NCI-H226 (cell line): Measurements from ENCODE around the gene ZNF778.
"Not testable (repeated sequence)": the region's sequence is repeated elsewhere in the genome, so short reads cannot be mapped to it uniquely, and the experiment has no call there.

Source experiments
- DNase-seq: peaks from one replicate; pipeline ENCODE4 v3.0.0-alpha.2; 2015

Gene ZNF778

DNA sequence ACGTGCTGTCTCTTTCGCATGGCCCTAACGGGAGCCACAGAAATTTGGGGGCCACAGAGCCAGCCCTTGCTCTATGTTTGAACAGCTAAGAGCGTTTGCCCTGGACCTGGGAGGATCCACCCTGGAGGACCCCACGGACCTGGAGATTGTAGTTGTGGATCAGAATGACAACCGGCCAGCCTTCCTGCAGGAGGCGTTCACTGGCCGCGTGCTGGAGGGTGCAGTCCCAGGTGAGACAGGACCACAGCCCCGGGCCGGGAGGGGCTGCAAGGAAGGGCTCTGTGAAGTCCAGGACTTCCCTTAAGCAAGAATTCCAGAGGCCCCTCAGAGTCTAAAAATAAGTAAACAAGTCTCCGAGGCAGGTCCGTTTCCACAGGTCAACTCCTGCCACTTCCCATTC lies 34.0 kb upstream of the ZNF778 start:
- no peak for DNase-seq

DNA sequence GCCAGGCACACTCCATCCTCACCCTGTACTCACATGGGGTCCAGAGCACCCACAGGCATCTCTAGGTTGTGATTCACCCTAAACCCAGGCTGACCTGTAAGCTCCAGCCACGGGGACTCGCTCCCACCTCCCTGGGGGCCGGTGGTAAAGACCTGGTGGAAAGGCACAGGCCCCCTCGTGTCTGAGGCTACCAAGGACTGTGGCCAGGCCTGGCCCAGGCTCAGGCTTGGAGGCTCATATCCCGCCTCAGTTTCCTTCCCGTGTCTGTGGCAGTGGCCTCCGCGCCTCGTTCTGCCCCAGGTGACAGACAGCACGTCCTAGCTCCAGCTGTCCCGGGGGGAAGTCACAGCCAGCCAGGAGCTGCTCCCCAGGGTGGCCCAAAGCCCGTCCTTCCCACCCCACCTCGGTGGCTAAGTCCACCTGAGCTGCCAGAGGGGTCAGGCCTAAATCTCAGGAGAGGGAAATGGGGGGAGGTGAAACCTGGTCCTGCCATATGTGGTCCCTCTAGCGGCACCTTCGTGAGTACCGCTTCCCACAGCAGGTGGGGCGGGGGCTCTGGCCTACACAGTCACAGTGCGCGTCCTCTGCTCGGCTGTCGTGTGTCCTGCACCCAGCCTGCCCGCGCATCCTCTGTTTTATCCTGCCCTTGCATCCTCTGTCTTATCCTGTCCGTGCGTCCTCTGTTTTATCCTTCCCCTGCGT lies 33.4 kb upstream of the ZNF778 start:
- no peak for DNase-seq

DNA sequence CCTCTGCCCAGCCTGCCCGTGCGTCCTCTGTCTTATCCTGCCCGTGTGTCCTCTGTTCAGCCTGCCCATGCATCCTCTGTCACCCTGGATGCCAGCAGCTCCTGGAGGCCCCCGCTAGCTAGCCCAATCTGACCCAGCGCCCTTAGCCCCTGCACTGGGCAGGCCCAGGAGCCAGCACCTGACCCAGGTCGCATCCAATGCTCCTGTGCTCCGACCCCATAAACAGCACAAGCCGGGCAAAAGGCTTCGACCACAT lies 32.9 kb upstream of the ZNF778 start:
- DNase-seq: no peak

DNA sequence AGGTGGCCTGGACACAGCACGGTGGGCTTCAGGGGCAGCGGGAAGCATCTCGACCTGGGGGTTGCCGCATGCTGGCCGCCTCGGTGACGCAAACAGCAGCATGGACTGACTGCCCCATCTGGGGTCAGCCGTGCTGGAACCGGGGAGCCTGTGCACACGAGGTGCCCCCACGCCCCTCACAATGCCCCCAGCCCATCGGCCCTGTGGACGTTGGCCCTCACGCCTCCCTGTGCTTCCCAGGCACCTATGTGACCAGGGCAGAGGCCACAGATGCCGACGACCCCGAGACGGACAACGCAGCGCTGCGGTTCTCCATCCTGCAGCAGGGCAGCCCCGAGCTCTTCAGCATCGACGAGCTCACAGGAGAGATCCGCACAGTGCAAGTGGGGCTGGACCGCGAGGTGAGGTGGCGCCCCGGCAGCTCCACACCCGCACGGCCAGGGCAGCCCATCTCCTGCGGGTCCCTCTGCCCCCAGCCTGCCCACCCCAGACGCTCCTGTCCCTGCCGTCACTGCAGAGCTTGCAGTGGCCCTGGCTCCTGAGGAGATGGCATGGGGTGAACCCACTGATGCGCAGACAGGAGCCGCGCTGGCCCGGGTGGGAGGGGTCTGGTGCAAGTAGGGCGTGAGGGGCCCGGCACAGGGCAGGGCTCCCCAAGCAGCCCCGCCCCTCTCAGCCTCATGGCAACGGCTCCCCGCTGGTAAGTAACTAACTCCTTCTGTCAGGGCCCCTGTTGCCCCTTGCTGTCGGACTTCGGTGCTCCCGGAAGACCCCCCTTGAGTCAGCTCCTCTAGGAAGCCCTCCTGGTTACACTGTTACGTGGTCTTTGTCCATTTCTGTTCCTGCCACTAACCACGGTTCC lies 32.3 kb upstream of the ZNF778 start:
- no peak for DNase-seq

DNA sequence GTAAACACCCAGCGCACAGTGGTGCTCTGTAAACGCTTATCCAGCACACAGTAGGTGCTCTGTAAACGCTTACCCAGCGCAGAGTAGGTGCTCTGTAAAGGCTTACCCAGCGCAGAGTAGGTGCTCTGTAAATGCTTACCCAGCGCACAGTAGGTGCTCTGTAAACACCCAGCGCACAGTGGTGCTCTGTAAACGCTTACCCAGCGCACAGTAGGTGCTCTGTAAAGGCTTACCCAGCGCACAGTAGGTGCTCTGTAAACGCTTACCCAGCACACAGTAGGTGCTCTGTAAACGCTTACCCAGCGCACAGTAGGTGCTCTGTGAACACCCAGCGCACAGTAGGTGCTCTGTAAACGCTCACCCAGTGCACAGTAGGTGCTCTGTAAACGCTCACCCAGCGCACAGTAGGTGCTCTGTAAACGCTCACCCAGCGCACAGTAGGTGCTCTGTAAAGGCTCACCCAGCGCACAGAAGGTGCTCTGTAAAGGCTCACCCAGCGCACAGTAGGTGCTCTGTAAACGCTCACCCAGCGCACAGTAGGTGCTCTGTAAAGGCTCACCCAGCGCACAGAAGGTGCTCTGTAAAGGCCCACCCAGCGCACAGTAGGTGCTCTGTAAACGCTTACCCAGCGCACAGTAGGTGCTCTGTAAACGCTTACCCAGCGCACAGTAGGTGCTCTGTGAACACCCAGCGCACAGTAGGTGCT lies 31.5 kb upstream of the ZNF778 start:
- DNase-seq: not testable (repeated sequence)

- DNase-seq: not testable (repeated sequence)
Observed at GRCh38 chr16:89186593-89187031, 30.9 kb upstream of the ZNF778 start.

DNA sequence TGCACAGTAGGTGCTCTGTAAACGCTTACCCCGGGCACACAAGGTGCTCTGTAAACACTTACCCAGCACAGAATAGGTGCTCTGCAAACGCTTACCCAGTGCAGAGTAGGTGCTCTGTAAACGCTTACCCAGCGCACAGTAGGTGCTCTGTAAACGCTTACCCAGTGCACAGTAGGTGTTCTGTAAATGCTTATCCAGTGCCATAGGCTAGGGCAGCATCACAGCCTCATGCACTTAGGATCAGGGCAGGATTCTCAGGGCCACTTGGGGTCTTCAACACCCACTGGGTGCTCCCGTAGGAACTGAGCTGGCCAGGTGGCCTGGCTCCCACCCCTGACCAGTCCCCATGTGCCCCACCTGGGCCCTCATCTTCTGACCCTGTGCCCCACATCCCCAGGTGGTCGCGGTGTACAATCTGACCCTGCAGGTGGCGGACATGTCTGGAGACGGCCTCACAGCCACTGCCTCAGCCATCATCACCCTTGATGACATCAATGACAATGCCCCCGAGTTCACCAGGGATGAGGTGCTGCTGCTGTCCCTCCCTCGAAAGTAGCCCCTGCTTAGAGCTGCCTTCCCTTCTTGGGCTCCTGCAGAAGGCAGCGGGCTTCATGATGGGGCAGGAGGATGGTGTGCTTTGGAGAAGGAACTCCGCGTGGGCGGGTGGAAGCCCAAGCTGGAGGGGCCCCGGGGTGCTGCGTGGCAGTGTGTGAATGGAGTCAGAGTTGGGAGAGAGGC lies 30.3 kb upstream of the ZNF778 start:
- no peak for DNase-seq

DNA sequence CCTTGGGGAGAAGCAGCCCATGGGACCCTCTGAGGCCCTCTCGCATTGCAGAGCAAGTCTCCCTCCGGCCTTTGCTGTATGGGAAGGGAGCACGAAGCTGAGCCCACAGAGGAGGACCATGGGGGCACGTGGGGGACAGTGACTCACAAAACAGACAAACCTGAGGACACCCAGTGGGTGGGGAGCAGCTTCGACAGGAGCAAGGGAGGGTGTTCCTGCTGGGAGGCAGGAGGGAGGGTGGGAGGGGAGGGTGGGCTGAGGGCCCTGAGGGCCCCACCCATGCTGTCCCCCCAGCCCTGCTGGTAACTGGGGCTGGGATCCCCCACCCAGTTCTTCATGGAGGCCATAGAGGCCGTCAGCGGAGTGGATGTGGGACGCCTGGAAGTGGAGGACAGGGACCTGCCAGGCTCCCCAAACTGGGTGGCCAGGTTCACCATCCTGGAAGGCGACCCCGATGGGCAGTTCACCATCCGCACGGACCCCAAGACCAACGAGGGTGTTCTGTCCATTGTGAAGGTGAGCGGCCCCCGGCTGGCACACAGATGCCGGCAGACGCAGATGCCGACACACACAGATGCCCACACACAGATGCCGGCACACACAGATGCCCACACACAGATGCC lies 29.6 kb upstream of the ZNF778 start:
- DNase-seq: no peak

- not testable (repeated sequence) for DNase-seq
Observed at GRCh38 chr16:89188471-89189357, 28.8 kb upstream of the ZNF778 start.

GRCh38 chr16:89189358-89190025 lies 28.0 kb upstream of the ZNF778 start:
- DNase-seq: no peak

DNA sequence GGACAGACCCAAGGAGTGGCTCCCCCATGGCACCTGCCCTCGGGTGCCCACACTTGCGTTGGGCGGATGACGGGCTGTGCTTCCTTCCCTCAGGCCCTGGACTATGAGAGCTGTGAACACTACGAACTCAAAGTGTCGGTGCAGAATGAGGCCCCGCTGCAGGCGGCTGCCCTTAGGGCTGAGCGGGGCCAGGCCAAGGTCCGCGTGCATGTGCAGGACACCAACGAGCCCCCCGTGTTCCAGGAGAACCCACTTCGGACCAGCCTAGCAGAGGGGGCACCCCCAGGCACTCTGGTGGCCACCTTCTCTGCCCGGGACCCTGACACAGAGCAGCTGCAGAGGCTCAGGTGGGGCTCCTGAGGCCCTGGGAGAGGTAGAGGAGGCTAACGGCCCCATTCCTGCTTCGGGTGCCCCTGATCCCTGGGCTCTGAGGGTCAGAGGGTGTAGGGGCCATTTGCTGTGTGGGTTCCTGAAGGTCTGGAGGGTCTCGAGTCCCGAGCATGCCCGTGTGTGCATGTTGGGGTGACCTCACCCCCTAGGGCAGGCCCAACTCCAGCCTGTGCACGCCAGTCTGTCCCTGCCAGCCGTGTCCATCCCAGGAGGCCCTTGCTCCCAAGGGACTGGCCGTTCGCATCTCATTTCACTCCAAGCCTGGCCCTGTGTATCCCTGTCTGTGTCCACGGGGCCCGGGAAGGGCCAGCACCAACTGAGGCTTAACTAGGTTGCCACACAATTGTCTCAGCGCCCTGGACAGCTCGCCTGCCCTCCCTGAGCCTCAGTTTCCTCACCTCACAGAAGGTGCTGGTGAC lies 27.1 kb upstream of the ZNF778 start:
- DNase-seq: no peak

DNA sequence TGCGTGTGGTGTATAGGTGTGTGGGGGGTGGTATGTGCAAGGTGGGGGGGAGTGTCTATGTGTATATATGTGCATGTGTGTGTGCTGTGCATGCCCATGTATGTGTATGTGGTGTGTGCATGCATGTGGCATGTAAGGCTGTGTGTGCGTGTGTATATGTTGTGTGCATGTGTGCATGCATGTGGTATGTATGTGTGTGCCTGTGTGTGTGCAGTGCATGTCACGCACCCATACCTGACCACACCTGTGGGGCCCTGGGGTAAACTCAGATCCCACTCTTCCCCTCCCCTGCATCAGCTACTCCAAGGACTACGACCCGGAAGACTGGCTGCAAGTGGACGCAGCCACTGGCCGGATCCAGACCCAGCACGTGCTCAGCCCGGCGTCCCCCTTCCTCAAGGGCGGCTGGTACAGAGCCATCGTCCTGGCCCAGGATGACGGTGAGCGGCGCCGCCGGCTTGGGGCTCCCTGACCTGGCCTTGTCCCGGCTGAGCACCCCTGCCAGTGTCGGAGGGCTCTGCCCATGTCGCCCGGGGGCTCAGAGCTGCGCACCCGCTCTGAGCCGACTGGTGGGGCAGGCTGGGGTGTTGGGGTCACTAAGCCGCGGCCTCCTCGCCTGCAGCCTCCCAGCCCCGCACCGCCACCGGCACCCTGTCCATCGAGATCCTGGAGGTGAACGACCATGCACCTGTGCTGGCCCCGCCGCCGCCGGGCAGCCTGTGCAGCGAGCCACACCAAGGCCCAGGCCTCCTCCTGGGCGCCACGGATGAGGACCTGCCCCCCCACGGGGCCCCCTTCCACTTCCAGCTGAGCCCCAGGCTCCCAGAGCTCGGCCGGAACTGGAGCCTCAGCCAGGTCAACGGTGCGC lies 26.2 kb upstream of the ZNF778 start:
- DNase-seq: no peak

DNA sequence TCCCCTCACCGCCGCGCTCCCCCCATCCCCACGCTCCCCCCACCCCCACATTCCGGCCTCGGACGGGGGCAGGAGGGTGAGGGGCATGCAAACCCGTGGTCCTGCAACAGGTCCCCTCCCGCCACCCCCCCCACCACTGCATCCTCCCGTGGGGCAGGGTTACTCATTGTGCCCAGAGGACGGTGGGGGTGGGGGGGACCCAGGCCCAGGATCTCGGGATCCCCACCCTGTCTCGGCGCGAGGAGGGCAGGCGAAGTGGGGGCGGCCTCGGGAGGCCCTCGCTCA lies 25.7 kb upstream of the ZNF778 start:
- DNase-seq: no peak

- peak; percentile 57 for DNase-seq
Observed at GRCh38 chr16:89192186-89192955, 25.1 kb upstream of the ZNF778 start.

DNA sequence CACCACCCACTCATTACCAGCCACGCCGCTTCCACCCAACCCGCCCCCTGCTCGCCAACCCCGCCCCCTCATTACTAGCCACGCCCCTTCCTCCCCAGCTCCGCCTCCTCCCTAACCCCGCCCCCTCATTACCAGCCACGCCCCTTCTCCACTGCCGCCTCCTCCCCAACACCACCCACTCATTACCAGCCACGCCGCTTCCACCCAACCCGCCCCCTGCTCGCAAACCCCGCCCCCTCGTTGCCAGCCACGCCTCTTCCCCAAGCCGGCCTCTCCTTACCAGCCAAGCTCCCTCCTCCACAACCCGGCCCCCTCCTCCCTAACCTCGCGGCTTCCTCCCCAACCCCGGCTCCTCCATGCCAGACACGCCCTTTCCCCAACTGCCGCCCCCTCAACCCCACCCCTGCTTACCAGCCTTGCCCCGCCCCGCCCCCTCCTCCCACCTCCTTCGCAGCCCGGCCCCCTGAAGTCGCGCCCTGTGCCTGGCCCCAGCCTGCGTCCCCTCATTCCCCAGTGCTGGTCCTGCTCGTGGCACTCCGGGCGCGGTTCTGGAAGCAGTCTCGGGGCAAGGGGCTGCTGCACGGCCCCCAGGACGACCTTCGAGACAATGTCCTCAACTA lies 24.4 kb upstream of the ZNF778 start:
- peak; percentile 26 for DNase-seq

DNA sequence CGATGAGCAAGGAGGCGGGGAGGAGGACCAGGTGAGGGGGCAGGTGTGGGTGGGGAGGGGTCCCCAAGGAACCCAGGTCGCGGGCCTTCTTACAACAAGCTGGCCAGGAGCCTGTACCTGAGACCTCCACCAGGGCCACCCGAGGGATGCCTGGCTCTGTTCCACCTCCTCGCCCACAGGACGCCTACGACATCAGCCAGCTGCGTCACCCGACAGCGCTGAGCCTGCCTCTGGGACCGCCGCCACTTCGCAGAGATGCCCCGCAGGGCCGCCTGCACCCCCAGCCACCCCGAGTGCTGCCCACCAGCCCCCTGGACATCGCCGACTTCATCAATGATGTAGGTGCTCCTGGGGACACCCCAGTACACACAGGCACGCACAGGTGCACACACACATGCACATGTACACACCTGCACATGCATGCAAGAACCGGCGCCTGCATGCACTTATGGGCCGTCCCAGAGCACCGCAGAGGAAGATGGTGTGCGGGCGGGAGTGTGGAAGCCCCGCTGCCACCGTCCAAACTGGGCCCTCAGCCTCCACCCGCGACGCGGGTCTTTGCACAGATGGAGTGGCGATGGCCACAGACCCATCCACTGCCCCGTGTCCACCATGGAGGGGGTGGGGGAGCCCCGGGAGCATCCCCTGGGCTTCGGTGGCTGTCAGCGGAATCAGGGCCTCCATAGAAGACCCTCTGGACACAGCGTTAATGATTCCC lies 23.8 kb upstream of the ZNF778 start:
- DNase-seq: no peak
